HCT116 (cell line): Measurements from ENCODE around the gene MAS1. TPM values are rescaled to one million over a fixed set of nuclear protein-coding genes. Genes with fewer than 3 reads are reported as not detected.

Experiments used
- ATAC-seq: fragments of 200-7000 bp; cut with Tn5 transposase; 2 replicates; pipeline ENCODE4 v1.9.1; 2020; ENCODE audit warnings: mild to moderate bottlenecking, moderate library complexity
- BruUV-seq: library from RNA; stranded (reverse); fragments of 400-500 nt; replicated peaks from 2 replicates; lab custom pipeline; 2021; lab: Mats Ljungman, UMichigan
- CTCF ChIA-PET: fragments of 300-600 bp; sonication (Branson Sonifier 250); formaldehyde crosslinking; loops from one replicate; lab custom pipeline; 2021; ENCODE audit warnings: antibody characterized with exemption; lab: Charles Lee
- POLR2A ChIA-PET: fragments of 300-600, 350-600 bp; sonication (Branson Sonifier 250); formaldehyde crosslinking; loops from one replicate; lab custom pipeline; 2021; ENCODE audit warnings: antibody characterized with exemption; lab: Charles Lee
- RAD21 ChIA-PET, 2 experiments: fragments of 300-600 bp; sonication (Branson Sonifier 250); formaldehyde crosslinking; loops; one replicate each; lab custom pipeline; 2023; ENCODE audit warnings: low total read pairs in 2 of 2; ENCODE audit not compliant: uncharacterized antibody in 2 of 2, unreplicated experiment in 2 of 2, low non-redundant PET in 1 of 2; lab: Charles Lee
- DNase-seq: peaks from one replicate; pipeline ENCODE4 v3.0.0-alpha.2; 2010; ENCODE audit warnings: low read depth, low spot score
- H2AFZ ChIP-seq: fragments of 200-600 bp; shearing (Covaris generic), sonication (generic); 2 replicates; pipeline ENCODE4 v1.6.1; 2017; ENCODE audit warnings: low read depth, mixed run types, mixed read lengths, antibody characterized with exemption, low read length; ENCODE audit not compliant: poor library complexity, severe bottlenecking
- H3K27ac ChIP-seq: 2 replicates; pipeline ENCODE4 v1.5.1; 2012; ENCODE audit warnings: low read depth, low read length
- H3K27me3 ChIP-seq: fragments of 200-600 bp; sonication (generic); 2 replicates; pipeline ENCODE4 v1.6.1; 2016; ENCODE audit warnings: mixed run types, low read length, mixed read lengths; ENCODE audit not compliant: insufficient read depth
- H3K36me3 ChIP-seq, 2 experiments: fragments of 200-500 bp in 1 of 2; fragments of 200-600 bp in 1 of 2; sonication (Bioruptor generic) in 1 of 2; sonication (generic) in 1 of 2; 2 replicates each; pipeline versions ENCODE4 v1.5.1 to v1.6.1; 2014 to 2016; ENCODE audit warnings: low read length in 2 of 2, inconsistent platforms in 1 of 2, mixed read lengths in 1 of 2, mixed run types in 1 of 2; ENCODE audit not compliant: insufficient read depth in 2 of 2, control insufficient read depth in 1 of 2
- H3K4me1 ChIP-seq, 2 experiments: fragments of 200-600 bp in 1 of 2; sonication (generic) in 1 of 2; 2 replicates each; pipeline versions ENCODE4 v1.5.1 to v1.6.1; 2012 to 2017; ENCODE audit warnings: low read length in 2 of 2, inconsistent platforms in 1 of 2, mild to moderate bottlenecking in 1 of 2, mixed read lengths in 1 of 2, mixed run types in 1 of 2, moderate library complexity in 1 of 2; ENCODE audit not compliant: insufficient read depth in 2 of 2, control insufficient read depth in 1 of 2
- H3K4me2 ChIP-seq: fragments of 200-600 bp; sonication (generic); 2 replicates; pipeline ENCODE4 v1.6.1; 2017; ENCODE audit warnings: mixed run types, low read length, mixed read lengths
- H3K4me3 ChIP-seq, 2 experiments: fragments of 200-600 bp in 1 of 2; sonication (generic) in 1 of 2; replicated peaks in 1 of 2; 2 replicates each; pipeline ENCODE4 v1.5.1; 2011 to 2016; ENCODE audit warnings: low read length in 2 of 2, control low read depth in 1 of 2, low read depth in 1 of 2, mild to moderate bottlenecking in 1 of 2, mixed read lengths in 1 of 2, mixed run types in 1 of 2
- H3K79me2 ChIP-seq: fragments of 200-600 bp; sonication (generic); 2 replicates; pipeline ENCODE4 v1.6.1; 2017; ENCODE audit warnings: mild to moderate bottlenecking, mixed run types, low read length, moderate library complexity, mixed read lengths; ENCODE audit not compliant: insufficient read depth
- H3K9ac ChIP-seq: fragments of 200-600 bp; sonication (generic); 2 replicates; pipeline ENCODE4 v1.6.1; 2016; ENCODE audit warnings: low read length, mixed read lengths
- H3K9me2 ChIP-seq: fragments of 200-600 bp; sonication (generic), shearing (Covaris generic); 2 replicates; pipeline ENCODE4 v1.6.1; 2017; ENCODE audit warnings: mixed run types, mild to moderate bottlenecking, moderate library complexity; ENCODE audit not compliant: insufficient read depth
- H3K9me3 ChIP-seq, 2 experiments: fragments of 200-500 bp in 1 of 2; fragments of 200-600 bp in 1 of 2; sonication (Bioruptor generic) in 1 of 2; sonication (generic) in 1 of 2; 2 replicates each; pipeline ENCODE4 v1.6.1; 2014 to 2017; ENCODE audit warnings: low read length in 2 of 2, mixed read lengths in 2 of 2, inconsistent platforms in 1 of 2, low read depth in 1 of 2, mild to moderate bottlenecking in 1 of 2, mixed run types in 1 of 2, moderate library complexity in 1 of 2; ENCODE audit not compliant: control insufficient read depth in 1 of 2, insufficient read depth in 1 of 2
- H4K20me1 ChIP-seq: fragments of 200-600 bp; sonication (generic), shearing (Covaris generic); 2 replicates; pipeline ENCODE4 v1.6.1; 2017; ENCODE audit warnings: mixed run types, mild to moderate bottlenecking, moderate library complexity; ENCODE audit not compliant: insufficient read depth
- ELF1 ChIP-seq: IDR thresholded peaks from 2 replicates; pipeline ENCODE4 v1.6.1; 2012; ENCODE audit warnings: low read depth, borderline replicate concordance
- EZH2 ChIP-seq: fragments of 200-600 bp; sonication (generic); IDR thresholded peaks from 2 replicates; pipeline ENCODE4 v1.6.1; 2017; ENCODE audit warnings: antibody characterized with exemption, mixed run types
- JUND ChIP-seq: IDR thresholded peaks from 2 replicates; pipeline ENCODE4 v1.6.1; 2012
- POLR2A ChIP-seq: IDR thresholded peaks from 2 replicates; pipeline ENCODE4 v1.7.0; 2011; ENCODE audit warnings: borderline replicate concordance; ENCODE audit not compliant: insufficient read depth, insufficient read length; ENCODE audit errors: extremely low read depth
- RAD21 ChIP-seq: IDR thresholded peaks from 2 replicates; pipeline ENCODE4 v1.6.1; 2012; ENCODE audit warnings: low read depth, mild to moderate bottlenecking
- SIN3A ChIP-seq: IDR thresholded peaks from 2 replicates; pipeline ENCODE4 v1.6.1; 2012; ENCODE audit warnings: low read depth
- SP1 ChIP-seq: IDR thresholded peaks from 2 replicates; pipeline ENCODE4 v1.6.1; 2012; ENCODE audit warnings: low read depth
- ZNF274 ChIP-seq: fragments of 200-500 bp; sonication (Bioruptor generic); IDR thresholded peaks from 2 replicates; pipeline ENCODE4 v1.6.1; 2014; ENCODE audit warnings: mild to moderate bottlenecking, low read depth, low read length, inconsistent platforms
- intact Hi-C: fragments of 100-400 bp; cut with micrococcal nuclease; formaldehyde crosslinking; loops from 2 replicates; pipeline ENCODE4 v1.10.0; 2022
- total RNA-seq: library from RNA; stranded (reverse); gene quantifications from one replicate; pipeline ENCODE4 v1.2.1, GENCODE V29; 2021; ENCODE audit not compliant: unreplicated experiment
- TF ChIP-seq, protein P1 (sequence below): IDR thresholded peaks from 2 replicates; pipeline ENCODE4 v1.6.1; 2011; ENCODE audit warnings: mild to moderate bottlenecking, low read length, moderate library complexity; ENCODE audit not compliant: insufficient replicate concordance; ENCODE audit errors: extremely low read depth
- TF ChIP-seq, protein P2 (sequence below), 3 experiments: fragments of 200-600 bp in 1 of 3; sonication (generic) in 1 of 3; IDR thresholded peaks in 2 of 3; conservative IDR thresholded peaks in 1 of 3; 2 replicates each; pipeline ENCODE4 v1.5.1; 2012 to 2017; ENCODE audit warnings: low read depth in 2 of 3, low read length in 2 of 3, antibody characterized with exemption in 1 of 3, borderline replicate concordance in 1 of 3, control low read depth in 1 of 3, mild to moderate bottlenecking in 1 of 3, mixed read lengths in 1 of 3, mixed run types in 1 of 3, moderate library complexity in 1 of 3; ENCODE audit not compliant: insufficient read depth in 1 of 3
- TF ChIP-seq, protein P3 (sequence below): IDR thresholded peaks from 2 replicates; pipeline ENCODE4 v1.6.1; 2012

Gene MAS1
- total RNA-seq, 1 experiment from 2014 or later: not detected

DNA sequence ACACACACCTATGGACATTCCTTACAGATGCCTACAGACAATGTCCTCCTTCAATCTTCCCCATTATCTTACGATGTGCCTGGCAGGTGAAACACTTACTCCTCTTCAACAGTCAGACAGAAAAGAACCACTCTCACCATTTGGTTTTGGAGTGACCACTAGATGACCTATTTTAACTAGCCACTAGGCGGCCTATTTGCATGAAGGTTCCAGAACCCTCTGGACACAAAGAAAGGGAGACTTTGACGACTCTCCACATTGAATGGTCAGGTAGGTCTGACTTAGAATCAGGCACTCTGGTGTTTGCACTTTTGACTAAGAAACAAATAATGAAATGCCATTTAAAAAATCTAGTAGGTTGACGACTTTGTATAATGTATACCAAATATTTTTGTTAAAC is 48.8 kb upstream of the MAS1 start:
- DNase-seq: peak; percentile 24
- ATAC-seq: peak; percentile 79

More for the DNA sequence above, 48.8 kb upstream of the MAS1 start:
- intact Hi-C loops: no loop called here
- Histone ChIP-seq H3K4me1 (no peaks in the 10 kb centered on the region), H3K27me3 (no peaks in the 10 kb centered on the region), H3K9ac (no peak overlapping the region), H4K20me1 (no peaks in the 10 kb centered on the region), H3K4me3 (no peak overlapping the region), H3K79me2 (no peaks in the 10 kb centered on the region), H3K36me3 (no peaks in the 10 kb centered on the region), H2AFZ (peak overlapping the region; percentile 74), H3K4me2 (no peak overlapping the region), H3K9me3 (no peaks in the 10 kb centered on the region), H3K9me2 (no peaks in the 10 kb centered on the region), H3K27ac (no peak overlapping the region)
- BruUV-seq: no TSS peak
- CTCF ChIA-PET: no interaction called here
- RAD21 ChIA-PET: no interaction called here
- TF ChIP-seq RAD21 (peak; percentile 28), POLR2A (no peak), SP1 (no peak), SIN3A (no peak), ELF1 (no peak), ZNF274 (no peak), EZH2 (no peak), JUND (no peak)
- TF ChIP-seq, protein P1, sequence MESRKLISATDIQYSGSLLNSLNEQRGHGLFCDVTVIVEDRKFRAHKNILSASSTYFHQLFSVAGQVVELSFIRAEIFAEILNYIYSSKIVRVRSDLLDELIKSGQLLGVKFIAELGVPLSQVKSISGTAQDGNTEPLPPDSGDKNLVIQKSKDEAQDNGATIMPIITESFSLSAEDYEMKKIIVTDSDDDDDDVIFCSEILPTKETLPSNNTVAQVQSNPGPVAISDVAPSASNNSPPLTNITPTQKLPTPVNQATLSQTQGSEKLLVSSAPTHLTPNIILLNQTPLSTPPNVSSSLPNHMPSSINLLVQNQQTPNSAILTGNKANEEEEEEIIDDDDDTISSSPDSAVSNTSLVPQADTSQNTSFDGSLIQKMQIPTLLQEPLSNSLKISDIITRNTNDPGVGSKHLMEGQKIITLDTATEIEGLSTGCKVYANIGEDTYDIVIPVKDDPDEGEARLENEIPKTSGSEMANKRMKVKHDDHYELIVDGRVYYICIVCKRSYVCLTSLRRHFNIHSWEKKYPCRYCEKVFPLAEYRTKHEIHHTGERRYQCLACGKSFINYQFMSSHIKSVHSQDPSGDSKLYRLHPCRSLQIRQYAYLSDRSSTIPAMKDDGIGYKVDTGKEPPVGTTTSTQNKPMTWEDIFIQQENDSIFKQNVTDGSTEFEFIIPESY: no peak
- TF ChIP-seq, protein P2, sequence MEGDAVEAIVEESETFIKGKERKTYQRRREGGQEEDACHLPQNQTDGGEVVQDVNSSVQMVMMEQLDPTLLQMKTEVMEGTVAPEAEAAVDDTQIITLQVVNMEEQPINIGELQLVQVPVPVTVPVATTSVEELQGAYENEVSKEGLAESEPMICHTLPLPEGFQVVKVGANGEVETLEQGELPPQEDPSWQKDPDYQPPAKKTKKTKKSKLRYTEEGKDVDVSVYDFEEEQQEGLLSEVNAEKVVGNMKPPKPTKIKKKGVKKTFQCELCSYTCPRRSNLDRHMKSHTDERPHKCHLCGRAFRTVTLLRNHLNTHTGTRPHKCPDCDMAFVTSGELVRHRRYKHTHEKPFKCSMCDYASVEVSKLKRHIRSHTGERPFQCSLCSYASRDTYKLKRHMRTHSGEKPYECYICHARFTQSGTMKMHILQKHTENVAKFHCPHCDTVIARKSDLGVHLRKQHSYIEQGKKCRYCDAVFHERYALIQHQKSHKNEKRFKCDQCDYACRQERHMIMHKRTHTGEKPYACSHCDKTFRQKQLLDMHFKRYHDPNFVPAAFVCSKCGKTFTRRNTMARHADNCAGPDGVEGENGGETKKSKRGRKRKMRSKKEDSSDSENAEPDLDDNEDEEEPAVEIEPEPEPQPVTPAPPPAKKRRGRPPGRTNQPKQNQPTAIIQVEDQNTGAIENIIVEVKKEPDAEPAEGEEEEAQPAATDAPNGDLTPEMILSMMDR (IDR thresholded peaks at IDR 0.05 in 2 of 3, conservative IDR thresholded peaks at IDR 0.05 in 1 of 3; ENCODE audit: borderline replicate concordance in 1 of 3, insufficient read depth in 1 of 3, low read depth in 2 of 3, low read length in 2 of 3): peak; percentile 35 to 56 (median 46); a peak in 5 of 6 replicates
- TF ChIP-seq, protein P3, sequence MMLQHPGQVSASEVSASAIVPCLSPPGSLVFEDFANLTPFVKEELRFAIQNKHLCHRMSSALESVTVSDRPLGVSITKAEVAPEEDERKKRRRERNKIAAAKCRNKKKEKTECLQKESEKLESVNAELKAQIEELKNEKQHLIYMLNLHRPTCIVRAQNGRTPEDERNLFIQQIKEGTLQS: no peak
- POLR2A ChIA-PET: no interaction called here
